Measurements from ENCODE around the gene ANOS1.

DNA sequence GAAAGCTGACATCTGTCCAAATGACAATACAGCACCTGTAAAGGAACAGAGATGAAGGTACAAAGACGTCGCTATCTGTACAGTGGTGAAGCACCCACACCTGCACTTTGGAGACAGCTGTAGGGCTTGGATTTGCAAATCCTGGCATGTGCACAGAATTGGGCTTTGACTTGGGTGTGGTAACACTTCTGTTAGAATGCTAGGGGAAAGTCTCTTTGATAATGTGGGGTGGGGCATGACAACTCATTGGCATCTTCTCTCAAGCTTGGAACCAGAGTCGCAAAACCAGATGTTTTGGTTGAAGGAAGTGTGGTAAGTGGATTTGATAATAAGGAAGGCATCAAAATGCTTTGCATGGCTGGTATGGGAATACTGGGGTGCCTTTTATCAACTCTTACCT is 211.8 kb downstream of the ANOS1 start:
- TF ChIP-seq, protein P1, sequence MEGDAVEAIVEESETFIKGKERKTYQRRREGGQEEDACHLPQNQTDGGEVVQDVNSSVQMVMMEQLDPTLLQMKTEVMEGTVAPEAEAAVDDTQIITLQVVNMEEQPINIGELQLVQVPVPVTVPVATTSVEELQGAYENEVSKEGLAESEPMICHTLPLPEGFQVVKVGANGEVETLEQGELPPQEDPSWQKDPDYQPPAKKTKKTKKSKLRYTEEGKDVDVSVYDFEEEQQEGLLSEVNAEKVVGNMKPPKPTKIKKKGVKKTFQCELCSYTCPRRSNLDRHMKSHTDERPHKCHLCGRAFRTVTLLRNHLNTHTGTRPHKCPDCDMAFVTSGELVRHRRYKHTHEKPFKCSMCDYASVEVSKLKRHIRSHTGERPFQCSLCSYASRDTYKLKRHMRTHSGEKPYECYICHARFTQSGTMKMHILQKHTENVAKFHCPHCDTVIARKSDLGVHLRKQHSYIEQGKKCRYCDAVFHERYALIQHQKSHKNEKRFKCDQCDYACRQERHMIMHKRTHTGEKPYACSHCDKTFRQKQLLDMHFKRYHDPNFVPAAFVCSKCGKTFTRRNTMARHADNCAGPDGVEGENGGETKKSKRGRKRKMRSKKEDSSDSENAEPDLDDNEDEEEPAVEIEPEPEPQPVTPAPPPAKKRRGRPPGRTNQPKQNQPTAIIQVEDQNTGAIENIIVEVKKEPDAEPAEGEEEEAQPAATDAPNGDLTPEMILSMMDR (IDR thresholded peaks at IDR 0.05), result no peak
- no peak for TF ChIP-seq POLR2A (IDR thresholded peaks at IDR 0.05)
